Transverse colon (tissue), 4 donors: ENCODE data around the gene KLHL17. TPM values are rescaled to one million over a fixed set of nuclear protein-coding genes. Genes with fewer than 3 reads are reported as not detected.
"Not testable (repeated sequence)": the region's sequence is repeated elsewhere in the genome, so short reads cannot be mapped to it uniquely, and the experiment has no call there.

Source experiments
- DNase-seq: peaks from one replicate; pipeline ENCODE4 v3.0.0-alpha.2; 2019
- H3K27ac ChIP-seq, 4 donors: fragments of 200-600 bp; sonication (generic); 2 replicates each; pipeline ENCODE4 v1.5.1; 2016 to 2018; ENCODE audit warnings: inconsistent platforms in 4 of 4
- H3K27me3 ChIP-seq: fragments of 200-600 bp; sonication (generic); 2 replicates; pipeline ENCODE4 v1.5.1; 2017; ENCODE audit warnings: inconsistent platforms
- H3K36me3 ChIP-seq, 4 donors: fragments of 200-600 bp; sonication (generic); 2 replicates each; pipeline ENCODE4 v1.5.1; 2017 to 2019; ENCODE audit warnings: inconsistent platforms in 4 of 4
- H3K4me1 ChIP-seq, 4 donors: fragments of 200-600 bp; sonication (generic); 2 replicates each; pipeline ENCODE4 v1.5.1; 2017 to 2020; ENCODE audit warnings: inconsistent platforms in 4 of 4
- H3K4me3 ChIP-seq, 4 donors: fragments of 200-600 bp; sonication (generic); 1 replicate in 1 of 4; 2 replicates in 3 of 4; pipeline versions ENCODE4 v1.5.1 to v1.6.1; 2017 to 2019; ENCODE audit warnings: inconsistent platforms in 4 of 4
- H3K9me3 ChIP-seq, 2 donors: fragments of 200-600 bp; sonication (generic); 2 replicates each; pipeline ENCODE4 v1.5.1; 2017 to 2019; ENCODE audit warnings: inconsistent platforms in 2 of 2
- EP300 ChIP-seq: sonication (generic); formaldehyde crosslinking; IDR thresholded peaks from one replicate; pipeline ENCODE4 v1.6.1; 2017; ENCODE audit warnings: antibody characterized with exemption, low read depth
- POLR2A ChIP-seq: fragments of 450-650 bp; IDR thresholded peaks from one replicate; pipeline ENCODE4 v1.6.1; 2016; ENCODE audit warnings: antibody characterized with exemption, mild to moderate bottlenecking, moderate library complexity
- POLR2AphosphoS5 ChIP-seq, 3 donors: sonication (generic); formaldehyde crosslinking; IDR thresholded peaks; one replicate each; pipeline ENCODE4 v1.6.1; 2016; ENCODE audit warnings: antibody characterized with exemption in 3 of 3
- WGBS, 2 donors: methylation state at CpG; one replicate each; pipeline ENCODE4 v1.1.5; 2018; ENCODE audit warnings: low coverage in 1 of 2; 5-methylcytosine and 5-hydroxymethylcytosine counted together
- in situ Hi-C, 4 donors: fragments of 200-750 bp; cut with MboI; loops; one replicate each; pipeline versions ENCODE4 v1.15.0 to v1.15.1; 2017; ENCODE audit warnings: low sequenced_read_pairs in 3 of 4, low pct_ligation_motif_present in 1 of 4, low pct_unique_long_range_greater_than_20kb in 1 of 4
- intact Hi-C: fragments of 100-400 bp; cut with DNase I; formaldehyde crosslinking; loops from one replicate; pipeline ENCODE4 v1.15.1; 2023; ENCODE audit warnings: low total_unique reads
- total RNA-seq, 4 donors: library from RNA; depleted of rRNA; stranded (reverse); fragments of >200 nt; gene quantifications; one replicate each; pipeline ENCODE4 v1.1.0, GENCODE V29; 2016
- TF ChIP-seq, protein P1 (sequence below), 5 experiments: fragments of 200-600 bp in 3 of 5; fragments of 450-650 bp in 2 of 5; sonication (generic) in 3 of 5; IDR thresholded peaks; 1 replicate in 2 of 5; 2 replicates in 3 of 5; pipeline ENCODE4 v1.5.1; 2016 to 2017; ENCODE audit warnings: antibody characterized with exemption in 5 of 5, inconsistent platforms in 3 of 5, mild to moderate bottlenecking in 2 of 5, moderate library complexity in 1 of 5

Gene KLHL17
- total RNA-seq, 4 donors from 2014 or later: 10.8 to 26.1 (median 11.4) TPM

DNA sequence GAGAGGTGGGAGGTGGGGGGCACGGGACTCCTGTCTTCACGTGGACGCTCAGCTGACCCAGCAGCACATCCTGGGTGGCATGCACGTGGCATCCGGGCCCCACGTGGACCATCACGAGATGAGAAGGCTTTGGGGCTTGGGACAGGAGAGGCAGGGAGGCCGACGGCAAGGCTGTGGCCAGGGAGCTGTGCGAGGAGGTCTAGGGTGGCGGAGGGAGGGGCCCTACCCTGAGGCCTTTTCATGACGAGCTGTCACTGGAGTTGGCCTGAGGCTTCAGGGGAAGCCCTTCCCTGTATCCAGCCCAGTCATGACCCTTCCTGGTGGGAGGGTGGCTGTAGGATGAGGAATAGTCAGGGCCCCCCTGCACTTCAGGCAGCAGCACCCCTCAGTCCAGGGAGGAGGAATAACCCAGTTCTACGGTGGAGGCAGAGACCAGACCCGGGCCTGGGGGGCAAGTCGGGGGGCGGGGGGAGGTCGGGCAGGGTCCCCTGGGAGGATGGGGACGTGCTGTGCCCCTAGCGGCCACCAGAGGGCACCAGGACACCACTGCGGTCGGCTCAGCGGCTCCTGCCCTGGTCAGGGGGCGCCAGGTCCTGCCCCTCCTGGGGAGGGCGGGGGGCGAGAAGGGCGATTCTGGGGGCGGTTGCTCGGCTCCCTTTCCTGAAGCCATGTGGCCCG, 23.6 kb downstream of the KLHL17 start:
- in situ Hi-C loops: no loop called here
- peaks cover 72% of the 10 kb centered on the region for H3K27me3 ChIP-seq
- no peaks in the 10 kb centered on the region for H3K9me3 ChIP-seq
- 0 to 20% methylated on average over 1 to 26 of the region's 29 CpGs for WGBS, 2 donors
- peaks cover 0 to 6% (median 2%) of the 10 kb centered on the region in 4 donors for H3K4me1 ChIP-seq
- no peak overlapping the region for H3K4me3 ChIP-seq
- no peak overlapping the region for H3K27ac ChIP-seq
- peak; percentile 51 for DNase-seq
- intact Hi-C loops: loop anchor here (2.0 kb wide), 1 partner anchor 79 kb away; no protein-coding TSS in a partner anchor
- H3K36me3 ChIP-seq: no peaks in the 10 kb centered on the region
- TF ChIP-seq, protein P1, sequence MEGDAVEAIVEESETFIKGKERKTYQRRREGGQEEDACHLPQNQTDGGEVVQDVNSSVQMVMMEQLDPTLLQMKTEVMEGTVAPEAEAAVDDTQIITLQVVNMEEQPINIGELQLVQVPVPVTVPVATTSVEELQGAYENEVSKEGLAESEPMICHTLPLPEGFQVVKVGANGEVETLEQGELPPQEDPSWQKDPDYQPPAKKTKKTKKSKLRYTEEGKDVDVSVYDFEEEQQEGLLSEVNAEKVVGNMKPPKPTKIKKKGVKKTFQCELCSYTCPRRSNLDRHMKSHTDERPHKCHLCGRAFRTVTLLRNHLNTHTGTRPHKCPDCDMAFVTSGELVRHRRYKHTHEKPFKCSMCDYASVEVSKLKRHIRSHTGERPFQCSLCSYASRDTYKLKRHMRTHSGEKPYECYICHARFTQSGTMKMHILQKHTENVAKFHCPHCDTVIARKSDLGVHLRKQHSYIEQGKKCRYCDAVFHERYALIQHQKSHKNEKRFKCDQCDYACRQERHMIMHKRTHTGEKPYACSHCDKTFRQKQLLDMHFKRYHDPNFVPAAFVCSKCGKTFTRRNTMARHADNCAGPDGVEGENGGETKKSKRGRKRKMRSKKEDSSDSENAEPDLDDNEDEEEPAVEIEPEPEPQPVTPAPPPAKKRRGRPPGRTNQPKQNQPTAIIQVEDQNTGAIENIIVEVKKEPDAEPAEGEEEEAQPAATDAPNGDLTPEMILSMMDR (IDR thresholded peaks at IDR 0.05): peak; percentile 55 to 99 (median 96)
- no peak for TF ChIP-seq POLR2A
- TF ChIP-seq POLR2AphosphoS5 (IDR thresholded peaks at IDR 0.05): no peak

DNA sequence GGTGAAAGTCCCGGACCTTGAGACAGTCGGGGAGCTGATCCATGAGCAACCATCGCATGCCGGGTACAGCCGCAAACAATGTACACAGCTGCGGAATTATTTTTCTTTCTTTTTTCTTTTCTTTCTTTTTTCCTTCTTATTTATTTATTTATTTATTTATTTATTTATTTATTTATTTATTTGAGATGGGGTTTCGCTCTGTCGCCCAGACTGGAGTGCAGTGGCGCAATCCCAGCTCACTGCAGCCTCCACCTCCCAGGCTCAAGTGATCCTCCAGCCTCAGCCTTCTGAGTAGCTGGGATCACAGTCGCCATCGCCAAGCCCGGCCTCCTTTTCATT, 24.1 kb downstream of the KLHL17 start:
- in situ Hi-C loops (no loop called here), intact Hi-C loops (no loop called here)
- Histone ChIP-seq H3K4me3 (no peak overlapping the region), H3K4me1 (peaks cover 0 to 6% (median 2%) of the 10 kb centered on the region in 4 donors), H3K27me3 (peaks cover 75% of the 10 kb centered on the region), H3K36me3 (no peaks in the 10 kb centered on the region), H3K27ac (no peak overlapping the region), H3K9me3 (no peaks in the 10 kb centered on the region)
- WGBS, 2 donors: 11 to 36% methylated on average over 7 to 12 of the region's 12 CpGs
- TF ChIP-seq, protein P1 (IDR thresholded peaks at IDR 0.05): peak in 2 of 5 experiments; percentile 20 to 23
- TF ChIP-seq POLR2A (no peak), POLR2AphosphoS5 (IDR thresholded peaks at IDR 0.05) (no peak), EP300 (no peak)
- DNase-seq: no peak

- peaks cover 81% of the 10 kb centered on the region for H3K27me3 ChIP-seq
- H3K36me3 ChIP-seq: no peaks in the 10 kb centered on the region
- no peak overlapping the region for H3K4me3 ChIP-seq
- TF ChIP-seq, protein P1 (IDR thresholded peaks at IDR 0.05): no peak
- TF ChIP-seq EP300 (no peak), POLR2AphosphoS5 (IDR thresholded peaks at IDR 0.05) (no peak), POLR2A (no peak)
- intact Hi-C loops: no loop called here
- no peak for DNase-seq
- peaks cover 0 to 6% (median 2%) of the 10 kb centered on the region in 4 donors for H3K4me1 ChIP-seq
- H3K27ac ChIP-seq: no peak overlapping the region
- WGBS, 2 donors: 71 to 72% methylated on average over 3 to 13 of the region's 13 CpGs
- no peaks in the 10 kb centered on the region for H3K9me3 ChIP-seq
- in situ Hi-C loops: no loop called here
Observed at GRCh38 chr1:985126-985525, 24.7 kb downstream of the KLHL17 start.

DNA sequence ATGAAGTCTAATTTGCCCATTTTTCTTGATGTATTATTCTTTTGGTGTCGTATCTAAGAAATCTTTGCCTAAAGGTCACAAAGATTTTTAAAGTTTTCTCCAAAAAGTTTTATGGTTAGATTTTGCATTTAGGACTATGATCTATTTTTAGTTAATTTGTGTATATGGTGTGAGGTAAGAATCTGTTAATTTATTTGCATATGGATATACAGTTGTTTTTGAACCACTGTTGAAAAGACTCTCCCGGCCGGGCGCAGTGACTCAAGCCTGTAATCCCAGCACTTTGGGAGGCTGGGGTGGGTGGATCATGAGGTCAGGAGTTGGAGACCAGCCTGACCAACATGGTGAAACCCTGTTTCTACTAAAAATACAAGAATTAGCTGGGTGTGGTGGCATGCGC, 27.7 kb downstream of the KLHL17 start:
- H3K27ac ChIP-seq, DNase-seq, H3K36me3 ChIP-seq, in situ Hi-C loops, H3K4me3 ChIP-seq, H3K4me1 ChIP-seq: not testable (repeated sequence)
- WGBS, 2 donors: 67 to 87% methylated on average over 4 to 5 of the region's 5 CpGs
- intact Hi-C loops: loop anchor here (1.0 kb wide), 1 partner anchor 75 kb away; no protein-coding TSS in a partner anchor
- H3K27me3 ChIP-seq: peaks cover 67% of the 10 kb centered on the region
- peaks cover 8 to 10% of the 10 kb centered on the region in 2 donors for H3K9me3 ChIP-seq

DNA sequence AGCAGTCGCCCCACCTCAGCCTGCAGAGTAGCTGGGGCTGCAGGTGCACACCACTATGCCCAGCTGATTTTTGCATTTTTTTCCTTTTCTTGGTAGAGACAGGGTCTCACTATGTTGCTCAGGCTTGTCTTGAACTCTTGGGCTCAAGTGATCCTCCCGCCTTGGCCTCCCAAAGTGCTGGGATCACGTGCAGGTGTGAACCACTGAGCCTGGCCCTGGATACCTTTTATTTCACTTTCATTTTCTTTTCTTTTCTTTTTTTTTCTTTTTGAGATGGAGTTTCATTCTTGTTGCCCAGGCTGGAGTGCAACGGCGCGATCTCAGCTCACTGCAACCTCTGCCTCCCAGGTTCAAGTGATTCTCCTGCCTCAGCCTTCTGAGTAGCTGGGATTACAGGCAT, 30.9 kb downstream of the KLHL17 start:
- intact Hi-C loops, H3K27ac ChIP-seq, in situ Hi-C loops, H3K36me3 ChIP-seq, H3K4me3 ChIP-seq, H3K4me1 ChIP-seq, DNase-seq: not testable (repeated sequence)
- Histone ChIP-seq H3K9me3 (peaks cover 8 to 10% of the 10 kb centered on the region in 2 donors), H3K27me3 (peaks cover 50% of the 10 kb centered on the region)
- WGBS, 2 donors: 62 to 83% methylated on average over 2 to 6 of the region's 6 CpGs
